ENCODE measurements around the gene SF3B2.

GRCh38 chr11:66022401-66023185 is 29.6 kb upstream of the SF3B2 start:
- TF ChIP-seq, protein P1, sequence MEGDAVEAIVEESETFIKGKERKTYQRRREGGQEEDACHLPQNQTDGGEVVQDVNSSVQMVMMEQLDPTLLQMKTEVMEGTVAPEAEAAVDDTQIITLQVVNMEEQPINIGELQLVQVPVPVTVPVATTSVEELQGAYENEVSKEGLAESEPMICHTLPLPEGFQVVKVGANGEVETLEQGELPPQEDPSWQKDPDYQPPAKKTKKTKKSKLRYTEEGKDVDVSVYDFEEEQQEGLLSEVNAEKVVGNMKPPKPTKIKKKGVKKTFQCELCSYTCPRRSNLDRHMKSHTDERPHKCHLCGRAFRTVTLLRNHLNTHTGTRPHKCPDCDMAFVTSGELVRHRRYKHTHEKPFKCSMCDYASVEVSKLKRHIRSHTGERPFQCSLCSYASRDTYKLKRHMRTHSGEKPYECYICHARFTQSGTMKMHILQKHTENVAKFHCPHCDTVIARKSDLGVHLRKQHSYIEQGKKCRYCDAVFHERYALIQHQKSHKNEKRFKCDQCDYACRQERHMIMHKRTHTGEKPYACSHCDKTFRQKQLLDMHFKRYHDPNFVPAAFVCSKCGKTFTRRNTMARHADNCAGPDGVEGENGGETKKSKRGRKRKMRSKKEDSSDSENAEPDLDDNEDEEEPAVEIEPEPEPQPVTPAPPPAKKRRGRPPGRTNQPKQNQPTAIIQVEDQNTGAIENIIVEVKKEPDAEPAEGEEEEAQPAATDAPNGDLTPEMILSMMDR (IDR thresholded peaks at IDR 0.05; ENCODE audit: low read depth, low read length): peak; percentile 93
- no peak for TF ChIP-seq EZH2phosphoT487 (IDR thresholded peaks at IDR 0.05; ENCODE audit: low read depth)
